HepG2 (cell line): ENCODE data around the gene CCDC142. TPM values are rescaled to one million over a fixed set of nuclear protein-coding genes. Genes with fewer than 3 reads are reported as not detected.

Experiments
- CHD2 ChIP-seq: IDR thresholded peaks from 2 replicates; pipeline ENCODE4 v1.6.1; 2011; ENCODE audit warnings: low read depth, low read length, improper control_type of control experiment
- ESRRA ChIP-seq: sonication (generic); formaldehyde crosslinking; IDR thresholded peaks from 2 replicates; pipeline ENCODE4 v1.5.1; 2020; ENCODE audit warnings: mild to moderate bottlenecking, low read depth, missing genetic modification reagents
- ISL2 ChIP-seq: sonication (generic); formaldehyde crosslinking; IDR thresholded peaks from 2 replicates; pipeline ENCODE4 v1.5.0; 2020; ENCODE audit warnings: missing genetic modification reagents
- POLR2A ChIP-seq, 2 experiments: IDR thresholded peaks; 2 replicates each; pipeline ENCODE4 v1.6.1; 2011; ENCODE audit warnings: low read depth in 2 of 2, low read length in 2 of 2, mild to moderate bottlenecking in 1 of 2, moderate library complexity in 1 of 2; ENCODE audit not compliant: insufficient read depth in 1 of 2
- REST ChIP-seq, 2 experiments: IDR thresholded peaks; 2 replicates each; pipeline ENCODE4 v1.6.1; 2011 to 2012; ENCODE audit warnings: low read length in 2 of 2, borderline replicate concordance in 1 of 2, low read depth in 1 of 2, mild to moderate bottlenecking in 1 of 2, moderate library complexity in 1 of 2
- SNAPC5 ChIP-seq: sonication (generic); formaldehyde crosslinking; IDR thresholded peaks from 2 replicates; pipeline ENCODE4 v1.8.1; 2023; ENCODE audit warnings: mild to moderate bottlenecking, missing genetic modification reagents, borderline replicate concordance
- THRA ChIP-seq: sonication (generic); formaldehyde crosslinking; IDR thresholded peaks from 2 replicates; pipeline ENCODE4 v1.4.0; 2020; ENCODE audit warnings: missing genetic modification reagents, borderline replicate concordance
- U2AF2 ChIP-seq: fragments of 200-400 bp; formaldehyde crosslinking; IDR thresholded peaks from 2 replicates; pipeline ENCODE4 v1.6.1; 2017; ENCODE audit warnings: low read depth, mild to moderate bottlenecking, low read length
- ZNF468 ChIP-seq: sonication (generic); formaldehyde crosslinking; IDR thresholded peaks from 2 replicates; pipeline ENCODE4 v1.8.0; 2022; ENCODE audit warnings: mild to moderate bottlenecking, moderate library complexity, missing genetic modification reagents
- ZNF687 ChIP-seq: sonication (generic); formaldehyde crosslinking; IDR thresholded peaks from 2 replicates; pipeline ENCODE4 v1.5.1; 2020; ENCODE audit warnings: mild to moderate bottlenecking, missing genetic modification reagents, moderate library complexity
- ZNF761 ChIP-seq: sonication (generic); formaldehyde crosslinking; conservative IDR thresholded peaks from 2 replicates; pipeline ENCODE4 v1.4.0; 2020; ENCODE audit warnings: mild to moderate bottlenecking, missing genetic modification reagents
- polyA plus RNA-seq, 8 experiments: library from polyadenylated mRNA; depleted of rRNA in 3 of 8; stranded (reverse) in 7 of 8; unstranded in 1 of 8; fragments of >200 nt; fragmentation: Illumina TruSeq in 4 of 8; extraction: Trizol in 4 of 8; gene quantifications; 2 replicates each; pipeline versions ENCODE4 v1.2.1 to v1.2.3, GENCODE V29; 2011 to 2016; ENCODE audit warnings: low read depth in 4 of 8, missing spikeins in 1 of 8, mixed read lengths in 1 of 8; ENCODE audit not compliant: insufficient read depth in 1 of 8
- total RNA-seq, 5 experiments: library from RNA; depleted of rRNA; stranded (reverse); fragments of >200 nt; fragmentation: Illumina TruSeq; extraction: Trizol; gene quantifications; 2 replicates each; pipeline ENCODE4 v1.2.3, GENCODE V29; 2016; ENCODE audit warnings: low read depth in 1 of 5
- TF ChIP-seq, protein P1 (sequence below): sonication (generic); formaldehyde crosslinking; IDR thresholded peaks from 2 replicates; pipeline ENCODE4 v1.4.0; 2020; ENCODE audit warnings: missing genetic modification reagents
- TF ChIP-seq, protein P2 (sequence below): sonication (generic); formaldehyde crosslinking; IDR thresholded peaks from 2 replicates; pipeline ENCODE4 v1.4.0; 2020; ENCODE audit warnings: missing genetic modification reagents

The CCDC142 gene
- total and polyA plus RNA-seq, 2 of the 13 experiments (the other 11 are each of a cell fraction or from before 2014, with no cell fraction given), result 14.7 to 30.4 TPM

DNA sequence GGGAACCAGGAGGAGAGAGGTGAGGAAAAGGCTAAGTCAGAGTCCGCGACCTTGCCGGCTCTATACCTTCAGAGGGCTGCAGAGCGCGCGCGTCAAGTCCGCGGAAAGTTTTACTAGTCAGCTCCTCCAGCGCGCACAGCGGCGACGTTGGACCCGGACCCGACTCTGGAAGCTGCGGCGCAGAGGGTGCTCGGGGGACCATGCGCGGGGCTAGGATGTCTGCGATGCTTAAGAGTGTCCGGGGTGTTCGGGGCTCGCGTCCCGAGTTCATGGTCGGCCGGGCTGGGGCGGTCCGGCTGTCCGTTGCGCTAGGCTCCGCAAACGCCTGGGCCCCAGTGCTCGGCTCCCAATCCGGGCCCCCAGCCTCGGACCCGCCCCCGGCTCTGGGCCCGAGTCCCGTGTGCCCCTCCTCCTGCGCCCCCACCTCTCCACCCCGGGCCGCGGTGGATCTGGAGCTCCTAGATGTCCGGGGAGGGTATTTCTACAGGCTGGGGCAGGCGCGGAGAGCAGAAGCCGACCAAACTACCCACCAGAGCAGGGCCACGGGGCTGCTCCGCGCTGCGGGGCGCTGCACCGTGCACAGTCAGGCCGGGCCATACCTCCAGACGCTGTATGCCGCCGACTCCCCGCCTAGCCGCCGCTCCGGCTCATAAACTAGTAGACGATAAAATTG lies 16.6 kb upstream of the CCDC142 start, which contains the start of gene LBX2 (continued):
- TF ChIP-seq REST (IDR thresholded peaks at IDR 0.05; ENCODE audit: borderline replicate concordance in 1 of 2, low read depth in 1 of 2, low read length in 2 of 2) (no peak), ZNF687 (peak; percentile 62), SNAPC5 (CRISPR knock-in tag) (no peak), POLR2A (IDR thresholded peaks at IDR 0.05; ENCODE audit: insufficient read depth in 1 of 2, low read depth in 2 of 2, low read length in 2 of 2) (no peak), U2AF2 (no peak), ESRRA (CRISPR knock-in tag) (peak; percentile 58; the same call in 1 of the 2 replicates), ZNF761 (CRISPR knock-in tag) (0 out of 2 replicates have a peak, but pooled peaks have one; percentile 53), CHD2 (no peak), ZNF468 (CRISPR knock-in tag) (no peak), THRA (no peak), ISL2 (CRISPR knock-in tag) (0 out of 2 replicates have a peak, but pooled peaks have one; percentile 18)
- TF ChIP-seq, protein P1, sequence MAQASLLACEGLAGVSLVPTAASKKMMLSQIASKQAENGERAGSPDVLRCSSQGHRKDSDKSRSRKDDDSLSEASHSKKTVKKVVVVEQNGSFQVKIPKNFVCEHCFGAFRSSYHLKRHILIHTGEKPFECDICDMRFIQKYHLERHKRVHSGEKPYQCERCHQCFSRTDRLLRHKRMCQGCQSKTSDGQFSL, result no peak
- TF ChIP-seq, protein P2, sequence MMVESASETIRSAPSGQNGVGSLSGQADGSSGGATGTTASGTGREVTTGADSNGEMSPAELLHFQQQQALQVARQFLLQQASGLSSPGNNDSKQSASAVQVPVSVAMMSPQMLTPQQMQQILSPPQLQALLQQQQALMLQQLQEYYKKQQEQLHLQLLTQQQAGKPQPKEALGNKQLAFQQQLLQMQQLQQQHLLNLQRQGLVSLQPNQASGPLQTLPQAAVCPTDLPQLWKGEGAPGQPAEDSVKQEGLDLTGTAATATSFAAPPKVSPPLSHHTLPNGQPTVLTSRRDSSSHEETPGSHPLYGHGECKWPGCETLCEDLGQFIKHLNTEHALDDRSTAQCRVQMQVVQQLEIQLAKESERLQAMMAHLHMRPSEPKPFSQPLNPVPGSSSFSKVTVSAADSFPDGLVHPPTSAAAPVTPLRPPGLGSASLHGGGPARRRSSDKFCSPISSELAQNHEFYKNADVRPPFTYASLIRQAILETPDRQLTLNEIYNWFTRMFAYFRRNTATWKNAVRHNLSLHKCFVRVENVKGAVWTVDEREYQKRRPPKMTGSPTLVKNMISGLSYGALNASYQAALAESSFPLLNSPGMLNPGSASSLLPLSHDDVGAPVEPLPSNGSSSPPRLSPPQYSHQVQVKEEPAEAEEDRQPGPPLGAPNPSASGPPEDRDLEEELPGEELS (CRISPR knock-in tag), result no peak
